Colonic mucosa (tissue), 4 donors: ENCODE results near the gene PRKG2. TPM values are rescaled to one million over a fixed set of nuclear protein-coding genes. Genes with fewer than 3 reads are reported as not detected.

Experiments
- DNase-seq: peaks from one replicate; pipeline ENCODE4 v3.0.0-alpha.2; 2020
- H3K27ac ChIP-seq: fragments of 200-600 bp; one replicate; pipeline ENCODE4 v1.8.0; 2021
- H3K27me3 ChIP-seq: fragments of 200-600 bp; one replicate; pipeline ENCODE4 v1.8.0; 2021
- H3K36me3 ChIP-seq: fragments of 200-600 bp; one replicate; pipeline ENCODE4 v1.8.0; 2021
- H3K4me1 ChIP-seq: fragments of 200-600 bp; one replicate; pipeline ENCODE4 v1.8.0; 2021; ENCODE audit warnings: mild to moderate bottlenecking
- H3K4me3 ChIP-seq: fragments of 200-600 bp; one replicate; pipeline ENCODE4 v1.8.0; 2021
- H3K9ac ChIP-seq, 2 donors: one replicate each; pipeline ENCODE4 v1.7.0; 2013; ENCODE audit warnings: control low read depth in 2 of 2, low read depth in 2 of 2, low read length in 2 of 2
- H3K9me3 ChIP-seq: fragments of 200-600 bp; one replicate; pipeline ENCODE4 v1.8.0; 2021
- intact Hi-C: fragments of 100-400 bp; cut with DNase I; formaldehyde crosslinking; loops from one replicate; pipeline ENCODE4 v1.14.1; 2022
- total RNA-seq, 2 donors: library from RNA; stranded (reverse); fragmentation: NEBNext Ultra II Directional in 1 of 2; extraction: Animal tissue kit (Norgen Biotek cat#: 25700) in 1 of 2; gene quantifications; one replicate each; pipeline ENCODE4 v1.2.1, GENCODE V29; 2021
- TF ChIP-seq, protein P1 (sequence below): fragments of 200-600 bp; IDR thresholded peaks from one replicate; pipeline ENCODE4 v1.8.0; 2022; ENCODE audit warnings: antibody characterized with exemption, mild to moderate bottlenecking
- donor health status: healthy.
- donor health status: DM: no; HTN: no; CAD: no.
- donor health status: DM: no; HTN: no; CAD: no.

PRKG2 gene
- total RNA-seq, 2 donors from 2014 or later, result 1.8 to 2.3 TPM

DNA sequence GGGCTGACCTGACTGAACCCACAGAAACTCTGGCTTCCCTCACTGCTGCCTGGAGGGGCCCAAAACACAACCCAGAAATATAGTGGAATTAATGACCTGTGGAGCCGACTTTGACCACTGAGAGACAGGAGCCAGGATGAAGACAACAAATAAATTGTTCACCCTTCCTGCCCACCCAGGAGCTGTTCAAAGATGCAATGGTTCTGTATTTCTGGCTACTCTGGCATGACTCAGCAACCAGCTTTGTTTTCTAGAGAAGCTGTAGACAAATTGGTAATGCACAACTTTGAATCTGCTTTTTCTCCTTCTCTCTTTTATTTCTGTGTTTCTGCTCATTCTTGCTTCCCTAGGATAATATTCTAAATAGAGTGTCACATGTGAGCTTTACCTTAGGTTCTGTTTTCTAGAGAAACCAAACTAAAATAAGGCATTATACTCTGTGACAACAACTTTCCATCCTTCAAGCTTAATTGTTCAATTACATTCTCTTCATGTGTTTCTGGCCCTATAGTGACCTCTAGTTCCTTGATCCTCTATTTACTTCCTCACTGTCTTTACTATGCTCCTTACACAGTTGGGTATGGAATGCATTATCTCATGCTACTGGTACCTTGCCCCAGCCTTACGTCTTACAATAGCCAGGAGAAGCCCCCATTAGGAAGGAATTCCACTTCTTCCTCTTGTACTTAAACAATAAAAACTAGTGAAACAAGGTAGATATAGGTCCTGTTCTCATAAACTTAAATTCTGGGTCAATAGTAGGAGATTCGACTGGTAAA, 6.5 kb upstream of the PRKG2 start:
- H3K27ac ChIP-seq, result no peak overlapping the region

DNA sequence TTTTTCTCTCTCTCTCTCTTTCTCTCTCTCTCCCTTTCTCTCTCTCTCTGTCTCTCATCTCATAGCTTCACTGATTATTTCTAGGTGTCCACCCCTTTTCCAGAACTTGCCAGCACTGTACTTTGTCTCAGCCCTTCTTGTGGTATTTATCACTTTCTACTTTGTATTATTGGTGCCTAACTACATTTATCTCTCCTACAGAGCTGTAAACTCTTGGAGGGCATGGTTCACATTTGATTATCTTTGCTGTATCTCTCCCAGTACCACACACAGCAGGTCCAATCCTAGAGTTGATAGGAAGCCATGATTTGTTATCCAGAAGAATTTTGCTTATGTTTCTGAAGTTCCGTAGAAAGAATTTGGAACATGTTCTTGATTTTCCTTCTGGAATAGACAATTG, 5.2 kb upstream of the PRKG2 start:
- Histone ChIP-seq H3K36me3 (no peaks in the 10 kb centered on the region), H3K4me3 (no peak overlapping the region), H3K27me3 (peaks cover 5% of the 10 kb centered on the region), H3K27ac (no peak overlapping the region), H3K9me3 (no peaks in the 10 kb centered on the region), H3K4me1 (no peaks in the 10 kb centered on the region), H3K9ac (no peak overlapping the region)
- DNase-seq, result no peak
- intact Hi-C loops, result no loop called here
- TF ChIP-seq, protein P1, sequence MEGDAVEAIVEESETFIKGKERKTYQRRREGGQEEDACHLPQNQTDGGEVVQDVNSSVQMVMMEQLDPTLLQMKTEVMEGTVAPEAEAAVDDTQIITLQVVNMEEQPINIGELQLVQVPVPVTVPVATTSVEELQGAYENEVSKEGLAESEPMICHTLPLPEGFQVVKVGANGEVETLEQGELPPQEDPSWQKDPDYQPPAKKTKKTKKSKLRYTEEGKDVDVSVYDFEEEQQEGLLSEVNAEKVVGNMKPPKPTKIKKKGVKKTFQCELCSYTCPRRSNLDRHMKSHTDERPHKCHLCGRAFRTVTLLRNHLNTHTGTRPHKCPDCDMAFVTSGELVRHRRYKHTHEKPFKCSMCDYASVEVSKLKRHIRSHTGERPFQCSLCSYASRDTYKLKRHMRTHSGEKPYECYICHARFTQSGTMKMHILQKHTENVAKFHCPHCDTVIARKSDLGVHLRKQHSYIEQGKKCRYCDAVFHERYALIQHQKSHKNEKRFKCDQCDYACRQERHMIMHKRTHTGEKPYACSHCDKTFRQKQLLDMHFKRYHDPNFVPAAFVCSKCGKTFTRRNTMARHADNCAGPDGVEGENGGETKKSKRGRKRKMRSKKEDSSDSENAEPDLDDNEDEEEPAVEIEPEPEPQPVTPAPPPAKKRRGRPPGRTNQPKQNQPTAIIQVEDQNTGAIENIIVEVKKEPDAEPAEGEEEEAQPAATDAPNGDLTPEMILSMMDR, result no peak

More for the DNA sequence above, 6.5 kb upstream of the PRKG2 start:
- H3K4me1 ChIP-seq, result no peaks in the 10 kb centered on the region
- TF ChIP-seq, protein P1, result no peak
- no peak overlapping the region for H3K4me3 ChIP-seq
- H3K9me3 ChIP-seq, result no peaks in the 10 kb centered on the region
- H3K27me3 ChIP-seq, result no peaks in the 10 kb centered on the region
- no peak overlapping the region for H3K9ac ChIP-seq
- no peak for DNase-seq
- intact Hi-C loops, result no loop called here
- H3K36me3 ChIP-seq, result no peaks in the 10 kb centered on the region

DNA sequence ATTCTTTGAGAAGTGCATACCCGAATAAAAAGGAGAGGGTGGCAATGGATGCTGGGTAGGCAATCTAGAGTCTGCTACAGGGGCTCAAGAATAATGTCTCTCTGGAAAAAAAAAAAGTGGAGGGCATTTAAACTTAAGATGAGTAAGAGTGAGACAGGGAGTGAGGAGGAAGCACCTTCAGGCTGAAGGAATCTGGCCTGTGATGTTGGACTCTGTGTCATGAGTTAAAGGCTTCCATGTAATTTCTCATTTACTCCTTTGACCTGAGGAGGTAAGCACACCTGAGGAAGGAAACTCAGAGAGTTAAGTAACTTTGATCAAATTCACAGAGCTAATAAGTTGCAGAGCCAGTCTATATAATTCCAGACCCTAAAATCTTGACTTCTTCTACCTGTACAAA, 3.2 kb upstream of the PRKG2 start:
- TF ChIP-seq, protein P1, result no peak

DNA sequence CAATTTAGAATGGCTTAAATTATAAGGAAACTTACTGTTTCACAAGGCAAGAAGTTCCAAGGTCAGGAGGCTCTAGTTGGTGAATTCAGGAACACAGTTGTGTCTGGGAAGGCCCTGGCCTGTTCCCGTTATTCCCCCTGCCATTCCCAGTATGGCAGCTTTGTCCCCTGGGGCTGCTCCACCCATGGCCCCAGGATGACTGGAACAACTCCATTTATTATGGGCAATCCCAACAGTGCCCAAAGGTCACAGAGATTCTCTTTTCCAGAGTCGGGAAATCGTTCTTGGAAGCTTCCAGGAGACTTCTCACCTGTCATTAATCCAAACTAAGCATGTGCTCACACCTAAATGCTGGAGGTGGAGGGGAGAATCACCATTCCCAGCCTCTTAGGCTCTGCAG, 2.8 kb upstream of the PRKG2 start:
- Histone ChIP-seq H3K4me3 (no peak overlapping the region), H3K9me3 (no peaks in the 10 kb centered on the region), H3K27ac (no peak overlapping the region), H3K36me3 (no peaks in the 10 kb centered on the region), H3K27me3 (peaks cover 21% of the 10 kb centered on the region), H3K4me1 (no peaks in the 10 kb centered on the region), H3K9ac (no peak overlapping the region)
- TF ChIP-seq, protein P1, result no peak
- intact Hi-C loops, result no loop called here
- no peak for DNase-seq

More for the DNA sequence above, 3.2 kb upstream of the PRKG2 start:
- DNase-seq, result no peak
- no peaks in the 10 kb centered on the region for H3K36me3 ChIP-seq
- H3K4me1 ChIP-seq, result no peaks in the 10 kb centered on the region
- H3K9me3 ChIP-seq, result no peaks in the 10 kb centered on the region
- H3K9ac ChIP-seq, result no peak overlapping the region
- intact Hi-C loops, result no loop called here
- H3K27ac ChIP-seq, result no peak overlapping the region
- H3K27me3 ChIP-seq, result peaks cover 16% of the 10 kb centered on the region
- no peak overlapping the region for H3K4me3 ChIP-seq

DNA sequence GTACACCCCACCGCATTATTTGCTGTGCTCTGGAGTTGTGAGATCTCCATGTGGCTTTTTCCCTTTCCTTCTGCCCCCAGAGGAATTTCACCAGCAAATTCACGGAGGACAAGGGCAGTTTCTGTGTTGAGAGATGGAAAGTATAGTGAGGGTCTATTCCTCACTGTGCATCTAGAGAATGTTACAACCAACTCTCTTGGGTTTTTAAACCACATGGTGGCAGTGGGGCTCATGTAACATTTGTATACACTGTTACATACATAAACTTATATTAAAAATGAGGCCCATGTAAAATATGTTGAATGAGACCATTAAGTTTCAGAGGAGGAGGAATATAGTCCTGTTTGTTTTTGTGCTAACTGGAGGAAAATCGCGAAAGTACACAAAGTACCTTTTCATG, 909 bp upstream of the PRKG2 start:
- no peaks in the 10 kb centered on the region for H3K9me3 ChIP-seq
- H3K4me3 ChIP-seq, result no peak overlapping the region
- no peak for DNase-seq
- TF ChIP-seq, protein P1, result no peak
- H3K36me3 ChIP-seq, result no peaks in the 10 kb centered on the region
- no peaks in the 10 kb centered on the region for H3K4me1 ChIP-seq
- intact Hi-C loops, result no loop called here
- H3K27ac ChIP-seq, result no peak overlapping the region
- H3K27me3 ChIP-seq, result peaks cover 27% of the 10 kb centered on the region
- H3K9ac ChIP-seq, result no peak overlapping the region
